DND-41 (cell line): ENCODE data around the gene IFT122.

Experiments
- EZH2 ChIP-seq: IDR thresholded peaks from 3 replicates; pipeline ENCODE4 v1.6.1; 2012; ENCODE audit warnings: borderline replicate concordance, low read depth, mild to moderate bottlenecking, moderate library complexity, low read length, inconsistent platforms; ENCODE audit not compliant: severe bottlenecking
- TF ChIP-seq, protein P1 (sequence below): IDR thresholded peaks from 2 replicates; pipeline ENCODE4 v1.5.1; 2012; ENCODE audit warnings: borderline replicate concordance, low read length, moderate library complexity, mild to moderate bottlenecking; ENCODE audit not compliant: poor library complexity, severe bottlenecking; ENCODE audit errors: extremely low read depth

DNA sequence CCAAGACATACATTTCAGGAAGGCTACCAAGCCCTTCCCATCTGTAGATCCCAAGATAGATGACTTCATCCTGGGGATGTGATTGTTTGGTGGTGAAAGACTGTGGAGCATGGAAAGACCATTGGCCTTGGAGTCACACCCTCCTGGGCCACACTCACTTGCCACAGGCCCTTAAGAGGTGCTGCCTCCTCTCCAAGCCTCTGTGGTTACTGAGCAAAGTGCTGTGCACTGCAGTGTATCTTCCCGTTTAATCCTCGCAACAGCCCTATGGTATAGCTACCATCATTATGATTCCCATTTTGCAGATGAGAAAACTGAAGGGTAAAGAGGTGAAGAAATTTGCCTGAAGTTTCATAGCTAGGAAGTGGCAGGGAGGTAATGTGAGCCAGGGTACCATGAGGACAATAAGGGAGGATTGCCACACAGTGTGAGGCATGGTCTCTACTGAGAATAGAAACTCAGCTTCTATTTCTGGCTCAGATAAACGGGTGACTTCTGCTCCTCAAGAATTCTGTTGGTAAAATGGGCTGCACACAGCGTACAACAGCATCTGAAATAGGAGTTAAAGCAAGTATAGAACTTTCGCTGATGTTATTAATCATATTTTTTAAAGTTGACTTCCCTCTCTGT is 64.6 kb downstream of the IFT122 start:
- TF ChIP-seq, protein P1, sequence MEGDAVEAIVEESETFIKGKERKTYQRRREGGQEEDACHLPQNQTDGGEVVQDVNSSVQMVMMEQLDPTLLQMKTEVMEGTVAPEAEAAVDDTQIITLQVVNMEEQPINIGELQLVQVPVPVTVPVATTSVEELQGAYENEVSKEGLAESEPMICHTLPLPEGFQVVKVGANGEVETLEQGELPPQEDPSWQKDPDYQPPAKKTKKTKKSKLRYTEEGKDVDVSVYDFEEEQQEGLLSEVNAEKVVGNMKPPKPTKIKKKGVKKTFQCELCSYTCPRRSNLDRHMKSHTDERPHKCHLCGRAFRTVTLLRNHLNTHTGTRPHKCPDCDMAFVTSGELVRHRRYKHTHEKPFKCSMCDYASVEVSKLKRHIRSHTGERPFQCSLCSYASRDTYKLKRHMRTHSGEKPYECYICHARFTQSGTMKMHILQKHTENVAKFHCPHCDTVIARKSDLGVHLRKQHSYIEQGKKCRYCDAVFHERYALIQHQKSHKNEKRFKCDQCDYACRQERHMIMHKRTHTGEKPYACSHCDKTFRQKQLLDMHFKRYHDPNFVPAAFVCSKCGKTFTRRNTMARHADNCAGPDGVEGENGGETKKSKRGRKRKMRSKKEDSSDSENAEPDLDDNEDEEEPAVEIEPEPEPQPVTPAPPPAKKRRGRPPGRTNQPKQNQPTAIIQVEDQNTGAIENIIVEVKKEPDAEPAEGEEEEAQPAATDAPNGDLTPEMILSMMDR: no peak
- no peak for TF ChIP-seq EZH2
